NCI-H1092 treated with DMSO at 0.1 percent for 48 hours (cell line): ENCODE data around the gene MACO1.

Source experiments
- DNase-seq: peaks from one replicate; lab custom pipeline; 2025; lab: John Stamatoyannopoulos, UW

The MACO1 gene

DNA sequence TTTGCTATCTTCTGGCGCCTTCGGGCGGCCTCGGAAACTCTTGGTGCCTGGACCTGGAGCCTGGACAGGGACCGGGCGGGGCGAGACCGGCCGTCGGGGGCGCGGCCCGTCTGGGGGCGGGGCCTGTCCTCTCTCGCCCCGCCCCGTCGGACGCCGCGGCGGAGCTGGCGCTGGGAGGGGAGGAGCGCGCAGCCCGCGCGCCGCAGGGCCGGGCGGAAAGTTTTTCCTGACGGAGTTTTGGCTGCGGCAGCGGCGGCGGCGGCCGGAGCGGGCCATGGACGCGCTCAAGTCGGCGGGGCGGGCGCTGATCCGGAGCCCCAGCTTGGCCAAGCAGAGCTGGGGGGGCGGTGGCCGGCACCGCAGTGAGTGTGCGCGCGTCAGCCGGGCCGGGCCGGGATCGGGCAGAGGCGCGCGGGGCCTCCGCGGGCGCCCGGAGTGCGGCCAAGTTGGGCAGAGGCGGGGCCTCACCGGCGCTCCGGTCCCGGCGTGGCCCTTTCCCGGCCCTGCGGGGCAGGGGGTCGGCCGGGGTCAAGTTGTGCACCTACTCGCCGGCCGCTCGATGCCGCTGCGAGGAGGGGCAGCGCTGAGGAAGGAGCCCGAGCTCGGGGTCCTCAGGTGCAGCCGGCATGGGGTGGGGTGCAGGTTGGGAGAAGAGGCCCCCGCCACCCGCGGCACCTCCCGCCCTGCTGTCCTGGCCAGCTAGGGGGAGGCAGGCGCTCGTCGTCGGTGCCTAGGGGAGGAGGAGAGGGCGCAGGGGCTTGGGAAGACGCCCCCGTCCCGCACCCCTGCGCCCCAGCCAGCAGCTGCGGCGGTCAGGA, 112.9 kb downstream of the MACO1 start, which contains the start of gene LDLRAP1:
Gene LDLRAP1, plus strand, starts transcription at position 182 of the 818 bp plus-strand sequence. Its CDS starts 93 bp downstream, at position 275.
- DNase-seq, result no peak

DNA sequence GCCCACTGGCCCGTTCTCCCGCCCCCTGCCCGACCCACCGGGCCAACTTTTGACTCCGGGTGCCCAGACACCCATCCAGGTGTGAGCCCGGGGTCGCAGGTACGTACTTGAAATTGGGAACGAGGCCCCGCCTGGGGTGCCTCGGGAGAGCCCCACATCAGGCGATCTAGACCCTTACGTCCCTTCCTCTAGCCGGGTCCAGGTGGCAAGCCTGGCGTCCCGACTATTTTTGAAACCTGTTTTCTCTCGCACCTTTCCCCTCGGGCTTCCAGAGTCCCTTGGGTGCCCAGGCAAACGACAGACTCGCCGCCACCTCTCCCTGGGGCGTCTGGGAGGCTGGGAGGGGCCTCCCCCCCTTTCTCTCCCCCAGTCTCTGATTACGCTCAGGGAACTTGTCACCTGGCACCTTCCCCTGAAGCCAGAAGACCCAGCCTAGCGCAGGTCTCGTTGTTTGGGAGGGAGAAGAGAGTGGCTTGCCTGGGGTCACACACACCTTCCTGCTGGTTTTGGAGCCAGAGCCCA, 113.6 kb downstream of the MACO1 start:
- no peak for DNase-seq

DNA sequence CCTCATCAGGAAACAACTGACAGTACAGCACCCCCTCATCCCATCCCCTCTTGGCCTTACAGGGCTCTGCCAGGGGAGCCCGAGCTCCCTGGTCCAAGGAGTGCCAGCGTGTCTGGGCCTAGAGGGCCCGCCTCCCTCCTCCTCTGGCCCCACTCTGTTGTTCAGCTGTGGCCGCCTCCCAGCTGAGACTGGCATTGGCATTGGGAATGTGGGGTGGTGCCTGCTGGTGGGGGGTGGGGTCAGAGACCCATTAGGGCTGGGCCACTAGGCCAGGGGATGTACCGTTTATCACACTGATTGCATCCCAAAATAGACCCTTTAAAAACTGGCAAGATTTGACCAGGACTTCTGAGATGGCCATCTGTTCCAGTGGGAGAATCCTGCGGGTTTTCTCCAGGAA, 114.1 kb downstream of the MACO1 start:
- no peak for DNase-seq

DNA sequence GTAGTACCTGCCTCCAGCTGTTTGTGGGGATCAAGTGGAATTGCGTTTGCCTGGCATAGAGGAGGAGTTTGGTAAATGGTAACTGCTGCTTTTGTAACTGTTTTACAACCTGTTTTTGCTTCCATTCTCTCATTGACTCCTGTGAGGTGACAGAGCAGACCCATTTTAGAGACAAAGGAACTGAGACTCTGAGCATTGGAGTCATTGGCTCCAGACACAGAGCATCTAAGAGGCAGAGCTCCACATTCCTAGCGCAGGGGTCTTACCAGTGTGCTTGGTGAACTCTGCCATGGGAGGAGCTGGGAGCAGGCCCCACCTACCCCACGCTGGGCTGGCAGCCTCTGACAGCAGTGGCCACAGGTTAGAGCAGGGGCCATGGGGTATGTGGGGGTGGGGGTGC, 115.1 kb downstream of the MACO1 start:
- DNase-seq, result no peak

DNA sequence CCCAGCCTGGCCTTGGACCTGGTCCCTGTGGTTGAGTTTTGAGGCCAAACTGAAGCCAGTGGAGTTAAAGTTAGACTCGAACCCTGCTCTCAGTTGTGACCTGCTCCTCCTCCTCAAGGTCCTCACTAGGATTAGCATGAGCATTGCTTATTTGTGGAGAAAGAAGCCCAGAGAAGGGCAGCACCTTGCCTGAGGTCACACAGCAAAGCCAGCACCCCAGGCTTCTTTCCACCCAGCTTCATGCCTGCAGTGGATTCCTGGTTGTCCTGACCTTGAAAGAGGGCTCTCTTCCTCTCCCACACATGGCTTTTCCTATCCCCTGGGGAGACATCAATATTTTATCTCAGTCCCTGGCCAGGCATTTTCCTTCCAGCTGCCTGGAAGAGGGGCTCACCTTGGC, 115.5 kb downstream of the MACO1 start:
- DNase-seq, result no peak

DNA sequence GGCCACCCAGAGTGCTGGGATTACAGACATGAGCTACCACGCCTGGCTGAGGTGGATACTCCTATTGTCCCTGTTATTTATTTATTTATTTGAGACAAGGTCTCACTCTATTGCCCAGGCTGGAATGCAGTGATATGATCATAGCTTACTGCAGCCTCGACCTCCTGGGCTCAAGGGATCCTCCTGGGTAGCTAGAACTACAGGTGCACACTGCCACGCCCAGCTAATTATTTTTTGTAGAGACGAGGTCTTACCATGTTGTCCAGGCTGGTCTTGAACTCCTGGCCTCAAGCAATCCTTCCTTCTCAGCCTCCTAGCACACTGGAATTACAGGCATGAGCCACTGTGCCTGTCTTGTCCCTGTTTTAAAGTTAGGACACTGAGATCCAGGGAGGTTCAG, 117.9 kb downstream of the MACO1 start:
- no peak for DNase-seq

DNA sequence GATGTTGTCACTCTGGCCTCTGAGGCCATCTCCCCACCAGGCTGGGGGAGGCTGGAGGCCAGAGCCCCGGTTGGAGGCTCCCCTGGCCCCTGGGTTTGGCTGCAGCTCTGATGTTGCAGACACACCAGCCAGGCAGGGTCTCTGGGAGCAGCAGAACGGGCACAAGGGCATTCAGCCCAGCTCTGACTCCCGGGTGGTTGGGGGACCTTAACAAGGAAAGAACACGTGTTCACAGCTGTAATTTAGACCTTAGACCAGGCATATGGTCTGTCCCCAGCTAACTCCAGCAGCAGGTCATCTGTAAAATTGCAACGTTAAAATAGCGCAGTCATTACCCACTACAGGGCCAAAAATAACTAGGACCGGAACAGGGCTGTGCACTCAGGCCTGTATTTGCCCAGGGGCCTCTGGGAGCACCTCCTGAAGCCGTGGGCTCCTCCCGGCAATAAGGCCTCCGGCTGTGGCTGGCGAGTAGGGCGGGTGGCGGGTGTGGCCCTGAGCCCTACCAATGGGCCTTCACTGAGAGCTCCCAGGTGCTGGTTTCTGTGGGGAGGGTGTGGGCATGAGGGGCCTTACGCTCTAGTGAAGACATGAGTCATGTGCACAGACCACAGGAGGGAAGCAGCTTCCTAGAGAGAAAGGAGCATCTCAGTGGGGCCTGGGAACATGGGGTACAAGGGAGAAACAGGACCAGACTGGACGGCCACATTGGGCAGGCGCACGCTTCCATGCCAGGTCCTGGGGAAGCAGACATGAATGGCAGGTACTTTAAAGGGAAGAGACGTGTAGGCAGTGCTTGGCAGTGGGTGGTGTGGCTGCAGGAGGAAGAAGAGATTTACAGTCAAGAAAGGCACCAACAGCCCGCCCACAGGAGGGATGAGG, 118.8 kb downstream of the MACO1 start:
- DNase-seq, result no peak
